HG03135 (cell line): ENCODE data around the gene ZNF687.

ENCODE experiments used
- ATAC-seq: cut with Tn5 transposase; IDR thresholded peaks from one replicate; pipeline ENCODE4 v1.9.1; 2021; ENCODE audit warnings: mild to moderate bottlenecking, moderate library complexity; ENCODE audit not compliant: unreplicated experiment

ZNF687 gene, protein sequence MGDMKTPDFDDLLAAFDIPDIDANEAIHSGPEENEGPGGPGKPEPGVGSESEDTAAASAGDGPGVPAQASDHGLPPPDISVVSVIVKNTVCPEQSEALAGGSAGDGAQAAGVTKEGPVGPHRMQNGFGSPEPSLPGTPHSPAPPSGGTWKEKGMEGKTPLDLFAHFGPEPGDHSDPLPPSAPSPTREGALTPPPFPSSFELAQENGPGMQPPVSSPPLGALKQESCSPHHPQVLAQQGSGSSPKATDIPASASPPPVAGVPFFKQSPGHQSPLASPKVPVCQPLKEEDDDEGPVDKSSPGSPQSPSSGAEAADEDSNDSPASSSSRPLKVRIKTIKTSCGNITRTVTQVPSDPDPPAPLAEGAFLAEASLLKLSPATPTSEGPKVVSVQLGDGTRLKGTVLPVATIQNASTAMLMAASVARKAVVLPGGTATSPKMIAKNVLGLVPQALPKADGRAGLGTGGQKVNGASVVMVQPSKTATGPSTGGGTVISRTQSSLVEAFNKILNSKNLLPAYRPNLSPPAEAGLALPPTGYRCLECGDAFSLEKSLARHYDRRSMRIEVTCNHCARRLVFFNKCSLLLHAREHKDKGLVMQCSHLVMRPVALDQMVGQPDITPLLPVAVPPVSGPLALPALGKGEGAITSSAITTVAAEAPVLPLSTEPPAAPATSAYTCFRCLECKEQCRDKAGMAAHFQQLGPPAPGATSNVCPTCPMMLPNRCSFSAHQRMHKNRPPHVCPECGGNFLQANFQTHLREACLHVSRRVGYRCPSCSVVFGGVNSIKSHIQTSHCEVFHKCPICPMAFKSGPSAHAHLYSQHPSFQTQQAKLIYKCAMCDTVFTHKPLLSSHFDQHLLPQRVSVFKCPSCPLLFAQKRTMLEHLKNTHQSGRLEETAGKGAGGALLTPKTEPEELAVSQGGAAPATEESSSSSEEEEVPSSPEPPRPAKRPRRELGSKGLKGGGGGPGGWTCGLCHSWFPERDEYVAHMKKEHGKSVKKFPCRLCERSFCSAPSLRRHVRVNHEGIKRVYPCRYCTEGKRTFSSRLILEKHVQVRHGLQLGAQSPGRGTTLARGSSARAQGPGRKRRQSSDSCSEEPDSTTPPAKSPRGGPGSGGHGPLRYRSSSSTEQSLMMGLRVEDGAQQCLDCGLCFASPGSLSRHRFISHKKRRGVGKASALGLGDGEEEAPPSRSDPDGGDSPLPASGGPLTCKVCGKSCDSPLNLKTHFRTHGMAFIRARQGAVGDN

DNA sequence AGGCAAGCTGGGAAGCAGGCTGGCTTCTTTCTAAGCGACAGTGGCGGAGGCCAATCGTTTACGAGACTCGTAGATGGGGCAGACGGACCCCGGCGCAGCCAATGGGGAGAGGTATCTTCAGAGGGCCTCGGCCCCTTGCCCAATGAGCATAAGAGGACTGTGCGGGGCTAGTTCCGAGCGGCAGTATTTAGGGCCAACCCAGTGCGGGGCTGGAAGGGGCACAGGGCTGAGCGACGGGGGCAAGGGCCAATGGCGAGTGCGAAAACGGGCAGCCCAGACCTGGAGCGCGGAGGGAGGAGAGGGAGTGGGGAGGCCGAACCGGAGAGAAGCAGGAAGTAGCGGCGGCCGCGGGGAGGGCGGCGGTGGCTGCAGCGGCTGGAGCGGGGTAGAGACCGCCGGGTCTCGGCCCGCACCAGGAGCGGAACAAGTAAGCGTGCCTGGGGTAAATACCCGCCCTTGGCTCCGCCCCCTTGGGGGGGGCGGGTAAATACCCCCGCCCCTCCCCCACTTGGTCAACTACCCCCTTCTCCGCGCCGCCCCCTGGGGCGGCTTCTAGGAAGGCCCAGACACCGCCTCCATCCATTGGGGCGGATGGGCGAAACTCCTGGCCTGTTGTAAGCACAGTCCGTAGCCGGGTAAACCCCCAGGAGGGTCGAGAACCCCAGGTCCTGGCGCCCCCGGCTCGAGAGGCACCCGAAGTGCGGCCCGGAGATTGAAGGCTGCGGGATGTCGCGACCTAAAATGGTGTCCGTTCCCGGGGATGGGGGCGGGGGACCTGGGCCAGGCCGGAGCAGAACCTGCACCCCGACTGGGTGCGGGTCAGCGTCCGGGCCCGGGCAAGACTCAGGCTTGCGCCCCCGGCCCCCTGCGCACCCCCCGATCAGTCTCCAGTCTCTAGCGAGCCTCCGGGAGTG, at the start of gene ZNF687:
TSS of gene ZNF687 (plus strand) at position 331 of the 914 bp plus-strand sequence. CDS start 3,993 bp downstream, outside the sequence.
- peak; percentile 85 for ATAC-seq

DNA sequence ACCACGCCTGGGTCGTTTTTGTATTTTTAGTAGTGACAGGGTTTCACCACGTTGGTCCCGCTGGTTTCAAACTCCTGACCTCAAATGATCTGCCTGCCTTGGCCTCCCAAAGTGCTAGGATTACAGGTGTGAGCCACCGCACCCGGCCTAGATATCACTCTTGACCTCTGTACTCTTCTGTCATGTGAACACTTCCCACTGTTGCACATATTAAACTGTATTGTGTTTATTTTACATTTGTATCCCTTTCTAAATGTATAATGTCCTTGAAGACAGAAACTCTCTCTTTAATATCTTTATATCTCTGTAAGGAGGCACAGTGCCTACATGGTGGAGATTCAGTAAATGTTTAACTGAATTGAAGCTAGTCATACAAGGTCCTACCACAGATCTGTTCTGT, 46.9 kb upstream of the ZNF687 start:
- no peak for ATAC-seq

DNA sequence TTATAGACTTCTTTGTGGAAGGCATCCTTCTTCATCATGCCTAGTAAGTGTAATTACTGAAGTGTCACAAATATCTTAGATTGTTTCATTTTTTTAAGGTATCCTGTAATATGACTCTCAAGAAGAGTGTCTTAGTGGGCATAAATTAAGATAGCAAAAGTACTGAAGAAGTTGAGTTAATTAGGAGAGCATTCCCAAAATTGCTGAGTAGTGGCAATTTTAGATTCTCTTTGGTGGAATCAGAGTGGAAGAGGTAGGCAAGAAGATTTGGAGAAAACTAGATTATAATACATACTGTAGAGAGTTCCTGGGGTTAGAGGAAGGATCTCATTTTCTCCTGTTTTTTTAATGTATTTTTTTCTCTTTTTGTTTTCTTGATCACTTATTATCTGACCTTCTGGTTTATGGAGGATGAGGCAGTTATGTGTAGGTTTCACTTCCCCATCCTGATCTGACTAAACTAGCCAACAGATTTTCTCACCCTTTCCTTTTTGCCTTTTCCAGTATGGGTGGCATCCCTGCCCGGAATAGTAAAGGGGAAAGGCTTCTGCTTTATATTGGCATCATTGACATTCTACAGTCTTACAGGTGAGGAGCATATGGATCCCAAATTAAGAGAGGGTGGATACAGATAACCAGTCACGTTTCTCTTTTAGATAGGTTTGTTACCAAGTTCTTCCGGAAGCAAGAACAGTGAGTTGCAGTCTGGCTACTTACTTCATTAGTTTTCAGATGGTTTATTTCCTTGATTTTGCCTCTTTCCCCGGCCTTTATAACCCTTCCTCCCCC, 44.2 kb upstream of the ZNF687 start:
- ATAC-seq: no peak

DNA sequence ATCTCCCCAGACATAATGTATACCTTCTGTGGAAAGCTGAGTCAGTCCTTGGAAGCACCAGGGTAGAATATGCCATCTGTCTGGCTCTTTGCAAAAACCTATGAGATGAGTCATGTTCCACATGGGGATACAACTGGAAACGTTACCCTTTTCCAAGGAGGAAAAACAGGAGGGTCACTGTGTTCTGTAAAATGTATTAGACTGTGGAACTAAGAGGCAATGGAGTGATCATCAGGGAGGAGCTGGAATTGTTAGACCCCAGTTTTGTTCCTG, 43.7 kb upstream of the ZNF687 start:
- no peak for ATAC-seq

DNA sequence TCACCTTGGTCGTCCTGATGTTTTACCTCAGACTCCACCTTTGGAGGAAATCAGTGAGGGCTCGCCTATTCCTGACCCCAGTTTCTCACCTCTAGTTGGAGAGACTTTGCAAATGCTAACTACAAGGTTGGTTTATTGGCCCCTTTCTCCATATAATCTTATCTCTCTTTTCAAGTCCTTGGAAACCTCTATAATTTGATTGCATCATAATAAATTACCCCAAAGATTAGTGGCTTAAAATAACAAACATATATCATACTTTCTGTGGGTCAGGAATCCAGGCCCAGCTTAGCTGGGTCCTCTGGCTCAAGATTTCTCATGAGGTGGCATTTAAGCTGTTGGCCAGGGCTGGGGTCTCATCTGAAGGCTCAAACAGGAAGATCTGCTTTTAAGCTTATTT, 39.7 kb upstream of the ZNF687 start:
- no peak for ATAC-seq

DNA sequence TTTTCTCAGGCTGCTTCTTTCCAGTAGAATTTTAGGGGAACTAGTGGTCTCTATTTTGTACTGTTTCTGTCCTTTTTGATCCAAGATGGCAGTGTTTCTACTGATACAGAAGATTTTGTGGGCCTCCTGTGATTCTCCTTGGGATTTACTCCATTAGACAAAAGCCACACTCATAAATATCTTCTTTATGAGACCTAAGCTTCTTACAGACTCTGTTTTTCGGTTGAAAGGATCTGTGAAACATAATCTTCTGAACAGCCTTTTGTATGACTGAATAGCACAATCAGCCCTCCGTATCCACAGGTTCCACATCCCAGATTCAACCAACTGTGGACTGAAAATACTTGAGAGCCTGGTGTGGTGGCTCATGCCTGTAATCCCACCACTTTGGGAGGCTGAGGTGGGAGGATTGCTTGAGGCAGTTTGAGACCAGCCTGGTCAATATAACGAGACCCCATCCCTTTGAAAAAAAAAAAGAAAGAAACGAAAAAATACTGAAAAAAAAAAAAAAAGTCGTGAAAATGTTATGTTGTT, 38.3 kb upstream of the ZNF687 start:
- no peak for ATAC-seq

DNA sequence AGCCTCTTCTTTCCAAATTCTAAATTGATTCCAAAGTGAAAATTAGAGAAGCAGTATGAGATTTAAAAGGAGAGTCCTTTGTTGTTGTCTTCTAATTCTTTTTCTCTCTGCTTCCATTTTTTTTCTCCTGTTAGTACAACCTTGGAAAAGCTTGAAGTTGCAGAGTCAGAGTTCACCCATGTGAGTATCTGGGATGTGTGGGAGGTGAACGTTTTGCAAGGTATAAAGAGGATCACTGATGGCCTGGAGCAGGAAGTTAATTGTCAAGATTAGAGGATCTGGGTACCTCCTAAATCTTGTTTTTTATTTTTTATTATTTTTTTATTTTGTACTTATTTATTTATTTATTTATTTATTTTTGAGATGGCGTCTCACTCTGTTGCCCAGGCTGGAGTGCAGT, 35.3 kb upstream of the ZNF687 start:
- ATAC-seq: no peak

DNA sequence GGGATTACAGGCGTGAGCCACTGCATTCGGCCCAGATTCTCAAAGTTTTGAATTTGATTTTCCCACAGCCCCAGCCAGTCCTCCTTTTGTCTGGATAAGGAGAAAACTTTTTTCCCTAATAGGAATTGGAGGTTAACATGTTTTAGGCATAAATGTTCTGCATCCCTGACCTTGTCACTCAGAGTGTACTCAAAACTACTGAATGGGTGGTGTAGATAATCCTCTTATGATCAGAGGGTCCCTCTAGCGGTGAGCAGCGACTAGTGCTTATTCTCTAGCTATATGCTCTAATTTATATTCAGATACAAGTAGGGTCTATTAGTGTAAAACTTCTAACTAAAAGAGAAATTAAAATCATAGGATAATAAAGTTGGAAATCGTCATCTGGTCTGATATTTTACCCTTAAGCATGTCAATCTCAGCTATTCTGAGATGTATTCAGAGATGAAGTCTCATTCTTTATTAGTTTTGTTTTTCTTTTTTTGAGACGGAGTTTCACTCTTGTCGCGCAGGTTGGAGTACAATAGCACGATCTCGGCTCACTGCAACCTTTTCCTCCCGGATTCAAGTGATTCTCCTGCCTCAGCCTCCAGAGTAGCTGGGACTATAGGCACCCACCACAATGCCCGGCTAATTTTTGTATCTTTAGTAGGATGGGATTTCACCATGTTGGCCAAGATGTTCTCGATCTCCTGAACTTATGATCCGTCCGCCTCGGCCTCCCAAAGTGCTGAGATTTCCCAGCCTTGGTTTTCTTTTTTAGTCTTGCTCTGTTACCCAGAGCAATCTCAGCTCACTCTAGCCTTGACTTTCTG, 30.2 kb upstream of the ZNF687 start:
- ATAC-seq: no peak

DNA sequence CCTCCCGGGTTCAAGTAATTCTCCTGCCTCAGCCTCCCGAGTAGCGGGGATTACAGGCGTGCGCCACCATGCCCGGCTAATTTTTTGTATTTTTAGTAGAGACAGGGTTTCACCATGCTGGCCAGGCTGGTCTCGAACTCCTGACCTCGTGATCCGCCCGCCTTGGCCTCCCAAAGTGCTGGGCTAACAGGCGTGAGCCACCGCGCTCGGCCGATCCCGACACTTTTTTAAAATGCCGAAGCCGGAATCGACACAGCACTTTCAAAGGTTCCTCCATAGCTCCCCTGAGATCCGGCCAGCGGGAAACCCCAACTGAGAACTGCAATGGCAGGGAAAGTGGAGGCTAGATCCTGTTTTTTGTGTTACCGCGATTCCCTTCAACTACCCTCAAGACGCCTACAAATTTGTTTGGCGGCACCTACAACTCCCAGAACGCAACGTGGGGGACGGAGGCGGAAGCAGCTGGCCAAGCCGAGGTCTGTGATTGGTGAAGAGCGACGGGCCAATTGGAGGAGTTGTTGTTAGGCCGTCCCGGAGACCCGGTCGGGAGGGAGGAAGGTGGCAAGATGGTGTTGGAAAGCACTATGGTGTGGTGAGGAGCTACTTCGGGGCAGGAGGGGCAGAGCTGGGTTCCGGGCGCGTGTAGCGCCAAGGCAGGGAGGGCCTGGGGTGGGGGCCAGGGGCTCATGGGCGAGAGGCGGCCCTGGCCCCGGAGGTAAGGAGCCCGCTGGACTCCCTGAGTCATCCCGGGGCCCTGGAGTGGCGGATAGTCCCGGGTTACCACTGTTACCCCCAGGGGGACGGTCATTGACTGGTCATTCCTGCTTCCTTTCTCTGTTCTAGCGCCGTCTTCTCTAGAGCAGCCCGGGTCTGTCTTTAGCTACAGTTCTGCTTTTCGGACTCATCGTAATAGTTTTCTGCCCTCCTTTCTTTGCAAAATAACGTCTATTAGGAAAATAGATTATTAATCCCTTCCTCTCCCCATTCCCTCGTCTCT, 27.6 kb upstream of the ZNF687 start, which contains the start of gene PSMD4:
TSS of gene PSMD4 (plus strand) at position 518 of the 997 bp plus-strand sequence. CDS start at position 567, 49 bp downstream.
- ATAC-seq: peak; percentile 86

DNA sequence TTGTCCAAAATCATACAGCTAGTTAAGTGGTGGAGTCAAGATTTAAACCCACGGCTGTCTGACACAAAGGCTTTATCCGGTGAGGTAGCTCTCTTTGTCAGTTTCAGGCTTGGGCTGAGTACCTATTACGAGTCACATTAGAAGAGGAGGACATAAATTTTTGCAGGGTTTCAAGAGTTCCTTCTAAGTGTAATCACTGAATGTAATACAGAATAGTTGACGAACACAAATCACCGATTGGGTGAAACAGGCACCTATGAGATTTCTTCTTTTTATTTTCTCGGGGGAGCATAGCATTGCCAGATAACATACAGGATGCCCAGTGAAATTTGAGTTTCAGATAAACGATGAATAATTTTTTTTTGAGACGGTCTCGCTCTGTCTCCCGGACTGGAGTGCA, 26.7 kb upstream of the ZNF687 start:
- ATAC-seq: no peak

DNA sequence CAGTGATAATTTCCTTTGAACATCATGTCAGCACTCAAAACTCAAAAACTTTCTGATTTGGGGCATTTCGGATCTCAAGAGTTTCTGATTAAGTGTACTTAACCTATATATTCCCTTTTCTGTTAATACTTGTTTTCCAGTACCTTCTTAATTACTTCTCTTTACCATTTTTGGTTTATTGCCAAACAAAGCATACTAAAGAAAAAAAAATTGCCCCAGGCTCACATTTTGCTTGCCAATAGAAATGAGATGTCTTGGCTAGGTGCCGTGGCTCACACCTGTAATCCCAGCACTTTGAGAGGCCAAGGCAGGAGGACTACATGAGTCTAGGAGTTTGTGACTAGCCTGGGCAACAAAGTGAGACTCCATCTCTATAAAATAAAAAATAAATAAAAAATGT, 22.7 kb upstream of the ZNF687 start:
- ATAC-seq: no peak

DNA sequence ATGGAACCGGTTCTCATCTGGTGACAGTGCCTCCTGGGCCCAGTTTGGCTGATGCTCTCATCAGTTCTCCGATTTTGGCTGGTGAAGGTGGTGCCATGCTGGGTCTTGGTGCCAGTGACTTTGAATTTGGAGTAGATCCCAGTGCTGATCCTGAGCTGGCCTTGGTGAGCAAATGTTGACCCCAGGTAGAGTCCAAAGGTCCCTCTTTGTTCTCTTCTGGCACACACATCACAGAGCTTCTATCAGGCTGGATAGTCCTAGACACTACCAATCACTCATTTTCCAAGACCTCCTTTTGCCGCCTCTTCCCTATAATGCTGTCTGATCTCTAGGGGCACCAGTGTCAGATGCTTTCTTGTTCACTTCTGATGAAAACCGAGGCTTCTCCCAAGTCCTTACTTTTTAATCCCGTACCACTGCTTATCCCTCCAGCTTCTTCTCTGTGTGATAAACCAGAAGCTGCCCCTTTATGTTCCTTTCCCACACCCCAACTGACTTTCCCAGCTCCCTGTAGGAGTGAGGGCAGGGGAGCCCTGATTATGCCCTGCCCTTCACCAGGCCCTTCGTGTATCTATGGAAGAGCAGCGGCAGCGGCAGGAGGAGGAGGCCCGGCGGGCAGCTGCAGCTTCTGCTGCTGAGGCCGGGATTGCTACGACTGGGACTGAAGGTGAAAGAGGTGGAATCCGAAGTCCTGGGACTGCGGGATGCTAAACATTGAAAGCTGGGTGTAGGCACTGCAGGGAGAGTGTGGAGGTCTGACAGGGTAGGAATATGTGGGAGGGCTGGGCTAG, 16.5 kb upstream of the ZNF687 start:
- ATAC-seq: no peak

DNA sequence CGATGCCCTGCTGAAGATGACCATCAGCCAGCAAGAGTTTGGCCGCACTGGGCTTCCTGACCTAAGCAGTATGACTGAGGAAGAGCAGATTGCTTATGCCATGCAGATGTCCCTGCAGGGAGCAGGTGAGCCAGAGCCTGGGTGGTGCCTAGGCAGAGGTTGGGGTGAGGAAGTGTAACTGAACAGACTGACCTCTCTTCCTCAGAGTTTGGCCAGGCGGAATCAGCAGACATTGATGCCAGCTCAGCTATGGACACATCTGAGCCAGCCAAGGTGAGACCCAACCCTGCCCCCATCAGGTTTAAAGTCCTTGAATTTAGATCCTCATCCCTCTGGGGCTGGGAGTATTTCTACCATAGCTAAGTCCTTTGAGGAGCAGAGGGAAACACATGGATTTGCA, 15.8 kb upstream of the ZNF687 start:
- ATAC-seq: no peak

DNA sequence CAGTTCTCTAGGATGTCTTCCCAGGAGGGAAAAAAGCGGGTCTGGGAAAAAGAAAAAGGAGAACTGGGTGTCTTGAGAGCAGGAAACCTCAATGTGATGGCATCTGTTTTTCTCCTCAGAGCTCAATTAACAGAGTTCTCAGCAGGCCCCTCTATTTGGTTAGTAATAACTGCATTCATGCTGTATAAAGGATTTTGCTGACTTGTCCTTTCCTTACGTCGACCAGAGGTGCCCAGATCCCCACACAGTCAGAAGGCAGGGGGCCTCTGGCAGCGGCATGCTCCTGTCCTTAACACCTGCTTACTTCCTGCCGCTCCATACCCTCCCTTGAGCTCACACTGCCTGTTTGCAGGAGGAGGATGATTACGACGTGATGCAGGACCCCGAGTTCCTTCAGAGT, 15.3 kb upstream of the ZNF687 start:
- no peak for ATAC-seq

DNA sequence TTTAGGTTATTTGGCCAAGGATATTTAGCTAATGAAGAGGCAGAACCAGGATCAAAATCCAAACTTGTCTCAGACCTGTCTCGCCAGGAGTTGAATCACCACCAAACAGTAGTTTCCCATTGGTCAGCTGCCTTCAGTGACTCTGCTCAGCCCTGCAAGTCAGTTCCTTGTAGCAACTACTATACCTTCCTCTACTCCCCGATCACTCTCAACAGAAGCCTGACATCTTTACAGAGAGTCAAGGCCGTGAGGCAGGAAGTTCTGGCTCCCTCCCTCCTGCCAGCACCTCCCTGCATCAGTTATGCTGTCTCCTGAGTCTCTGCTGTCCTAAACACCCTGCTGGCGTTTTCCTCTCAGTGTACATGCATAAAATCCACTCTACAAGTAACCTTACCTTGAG, 14.3 kb upstream of the ZNF687 start:
- no peak for ATAC-seq

DNA sequence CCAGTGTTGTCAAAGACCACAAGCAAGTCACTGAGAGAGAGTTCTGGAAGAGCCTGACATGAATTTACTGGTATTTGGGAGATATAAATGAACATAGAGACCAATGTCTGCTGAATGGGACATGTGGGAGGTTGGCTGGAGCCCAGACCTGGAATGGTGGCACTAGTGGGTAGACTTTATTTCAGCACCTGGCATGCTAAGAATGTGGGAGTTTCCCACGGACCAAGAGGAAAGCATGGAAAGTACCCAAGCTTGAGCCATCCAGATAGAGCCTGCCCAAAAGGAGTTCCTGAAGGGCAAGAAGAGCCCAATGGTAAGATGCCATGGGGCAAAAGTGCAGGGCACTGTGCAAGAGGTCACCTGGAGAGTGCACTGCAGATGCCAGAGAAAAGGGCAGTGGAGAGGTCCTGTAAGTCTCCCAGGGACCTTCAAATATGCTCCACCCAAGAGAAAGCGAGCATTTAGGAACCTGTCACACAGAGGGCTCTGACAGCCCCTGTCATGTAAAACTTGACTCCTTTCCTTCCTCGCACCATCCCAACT, 8.1 kb upstream of the ZNF687 start:
- ATAC-seq: no peak
